Colonic mucosa (tissue), 4 donors: ENCODE results near the gene ZBP1. TPM values are rescaled to one million over a fixed set of nuclear protein-coding genes. Genes with fewer than 3 reads are reported as not detected.

Experiments
- DNase-seq: peaks from one replicate; pipeline ENCODE4 v3.0.0-alpha.2; 2020
- H3K27ac ChIP-seq: fragments of 200-600 bp; one replicate; pipeline ENCODE4 v1.8.0; 2021
- H3K27me3 ChIP-seq: fragments of 200-600 bp; one replicate; pipeline ENCODE4 v1.8.0; 2021
- H3K36me3 ChIP-seq: fragments of 200-600 bp; one replicate; pipeline ENCODE4 v1.8.0; 2021
- H3K4me1 ChIP-seq: fragments of 200-600 bp; one replicate; pipeline ENCODE4 v1.8.0; 2021; ENCODE audit warnings: mild to moderate bottlenecking
- H3K4me3 ChIP-seq: fragments of 200-600 bp; one replicate; pipeline ENCODE4 v1.8.0; 2021
- H3K9ac ChIP-seq, 2 donors: one replicate each; pipeline ENCODE4 v1.7.0; 2013; ENCODE audit warnings: control low read depth in 2 of 2, low read depth in 2 of 2, low read length in 2 of 2
- H3K9me3 ChIP-seq: fragments of 200-600 bp; one replicate; pipeline ENCODE4 v1.8.0; 2021
- intact Hi-C: fragments of 100-400 bp; cut with DNase I; formaldehyde crosslinking; loops from one replicate; pipeline ENCODE4 v1.14.1; 2022
- total RNA-seq, 2 donors: library from RNA; stranded (reverse); fragmentation: NEBNext Ultra II Directional in 1 of 2; extraction: Animal tissue kit (Norgen Biotek cat#: 25700) in 1 of 2; gene quantifications; one replicate each; pipeline ENCODE4 v1.2.1, GENCODE V29; 2021
- TF ChIP-seq, protein P1 (sequence below): fragments of 200-600 bp; IDR thresholded peaks from one replicate; pipeline ENCODE4 v1.8.0; 2022; ENCODE audit warnings: antibody characterized with exemption, mild to moderate bottlenecking
- donor health status: healthy.
- donor health status: DM: no; HTN: no; CAD: no.
- donor health status: DM: no; HTN: no; CAD: no.

ZBP1 gene, protein sequence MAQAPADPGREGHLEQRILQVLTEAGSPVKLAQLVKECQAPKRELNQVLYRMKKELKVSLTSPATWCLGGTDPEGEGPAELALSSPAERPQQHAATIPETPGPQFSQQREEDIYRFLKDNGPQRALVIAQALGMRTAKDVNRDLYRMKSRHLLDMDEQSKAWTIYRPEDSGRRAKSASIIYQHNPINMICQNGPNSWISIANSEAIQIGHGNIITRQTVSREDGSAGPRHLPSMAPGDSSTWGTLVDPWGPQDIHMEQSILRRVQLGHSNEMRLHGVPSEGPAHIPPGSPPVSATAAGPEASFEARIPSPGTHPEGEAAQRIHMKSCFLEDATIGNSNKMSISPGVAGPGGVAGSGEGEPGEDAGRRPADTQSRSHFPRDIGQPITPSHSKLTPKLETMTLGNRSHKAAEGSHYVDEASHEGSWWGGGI
- total RNA-seq = 1 to 10 TPM; 2.7 to 3.4 TPM

DNA sequence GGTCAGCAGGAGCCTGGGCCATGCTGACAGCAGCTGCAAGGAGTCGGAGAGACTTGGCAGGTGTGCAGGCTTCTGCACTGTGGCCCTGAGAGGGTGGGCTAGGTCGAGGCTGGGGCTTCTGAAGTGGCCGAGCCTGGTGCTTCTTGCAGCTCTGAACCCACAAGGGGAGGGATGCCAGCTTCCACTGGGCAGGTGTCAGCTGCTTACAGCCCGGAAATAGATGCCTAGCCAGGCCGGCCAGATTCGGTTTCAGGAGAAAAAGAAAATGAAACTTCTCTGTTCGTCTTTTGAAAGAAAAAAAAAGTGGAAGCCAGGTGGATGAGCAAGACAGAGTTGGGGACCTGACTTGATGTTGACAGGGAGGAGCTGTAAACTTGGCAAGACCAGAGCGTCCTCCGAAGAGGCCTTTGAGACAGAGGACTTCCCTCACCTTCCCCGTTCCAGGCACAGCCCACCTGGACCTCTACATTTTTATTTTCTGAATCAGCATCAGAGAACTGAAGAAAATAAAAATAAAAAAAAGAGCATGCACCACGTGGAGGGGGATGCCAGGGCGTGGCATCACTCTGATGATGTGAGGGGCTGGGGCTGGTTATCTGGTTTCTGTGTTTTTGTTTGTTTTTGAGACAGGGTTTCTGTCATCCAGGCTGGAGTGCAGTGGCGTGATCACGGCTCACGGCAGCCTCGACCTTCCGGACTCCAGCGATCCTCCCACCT is at the start of gene ZBP1:
Gene ZBP1 (minus strand): TSS at position 153 of the 717 bp plus-strand sequence. CDS start 131 bp downstream, at position 22.
- peak within 1 kb of the TSS; percentile 22 for H3K4me3 ChIP-seq
- peak within 1 kb of the TSS; percentile 15 to 46 for H3K9ac ChIP-seq
- DNase-seq = peak; percentile 71
- TF ChIP-seq, protein P1, sequence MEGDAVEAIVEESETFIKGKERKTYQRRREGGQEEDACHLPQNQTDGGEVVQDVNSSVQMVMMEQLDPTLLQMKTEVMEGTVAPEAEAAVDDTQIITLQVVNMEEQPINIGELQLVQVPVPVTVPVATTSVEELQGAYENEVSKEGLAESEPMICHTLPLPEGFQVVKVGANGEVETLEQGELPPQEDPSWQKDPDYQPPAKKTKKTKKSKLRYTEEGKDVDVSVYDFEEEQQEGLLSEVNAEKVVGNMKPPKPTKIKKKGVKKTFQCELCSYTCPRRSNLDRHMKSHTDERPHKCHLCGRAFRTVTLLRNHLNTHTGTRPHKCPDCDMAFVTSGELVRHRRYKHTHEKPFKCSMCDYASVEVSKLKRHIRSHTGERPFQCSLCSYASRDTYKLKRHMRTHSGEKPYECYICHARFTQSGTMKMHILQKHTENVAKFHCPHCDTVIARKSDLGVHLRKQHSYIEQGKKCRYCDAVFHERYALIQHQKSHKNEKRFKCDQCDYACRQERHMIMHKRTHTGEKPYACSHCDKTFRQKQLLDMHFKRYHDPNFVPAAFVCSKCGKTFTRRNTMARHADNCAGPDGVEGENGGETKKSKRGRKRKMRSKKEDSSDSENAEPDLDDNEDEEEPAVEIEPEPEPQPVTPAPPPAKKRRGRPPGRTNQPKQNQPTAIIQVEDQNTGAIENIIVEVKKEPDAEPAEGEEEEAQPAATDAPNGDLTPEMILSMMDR = no peak
- peak within 1 kb of the TSS; percentile 73 for H3K27ac ChIP-seq
- H3K36me3 ChIP-seq = no peaks in the 10 kb centered on the region
- H3K4me1 ChIP-seq = no peaks in the 10 kb centered on the region
- H3K27me3 ChIP-seq = no peaks in the 10 kb centered on the region
- no peaks in the 10 kb centered on the region for H3K9me3 ChIP-seq
- intact Hi-C loops = no loop called here

DNA sequence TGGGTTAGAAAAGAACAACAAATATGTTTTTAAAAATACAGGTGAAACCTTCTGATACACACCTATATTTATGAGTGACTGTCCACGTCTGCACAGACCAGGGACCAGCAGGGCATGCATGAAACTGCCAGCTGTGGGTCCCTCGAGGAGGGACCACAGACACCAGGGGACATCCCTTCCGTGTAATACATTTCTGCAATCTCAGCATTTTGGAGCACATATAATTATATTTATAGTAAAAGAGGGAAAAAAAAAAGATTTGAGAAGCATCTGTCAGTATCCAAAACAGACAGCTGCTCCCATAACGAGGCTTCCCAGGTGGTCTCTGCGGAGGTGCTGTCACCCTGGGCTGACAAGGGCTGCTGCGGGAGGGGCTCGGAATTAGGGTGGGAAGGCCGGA is 49.4 kb upstream of the ZBP1 start:
- no peaks in the 10 kb centered on the region for H3K27me3 ChIP-seq
- H3K27ac ChIP-seq = no peak overlapping the region
- no peaks in the 10 kb centered on the region for H3K36me3 ChIP-seq
- intact Hi-C loops = no loop called here
- no peak for DNase-seq
- TF ChIP-seq, protein P1 = no peak
- H3K9ac ChIP-seq = no peak overlapping the region
- no peak overlapping the region for H3K4me3 ChIP-seq
- no peaks in the 10 kb centered on the region for H3K4me1 ChIP-seq
- no peaks in the 10 kb centered on the region for H3K9me3 ChIP-seq

DNA sequence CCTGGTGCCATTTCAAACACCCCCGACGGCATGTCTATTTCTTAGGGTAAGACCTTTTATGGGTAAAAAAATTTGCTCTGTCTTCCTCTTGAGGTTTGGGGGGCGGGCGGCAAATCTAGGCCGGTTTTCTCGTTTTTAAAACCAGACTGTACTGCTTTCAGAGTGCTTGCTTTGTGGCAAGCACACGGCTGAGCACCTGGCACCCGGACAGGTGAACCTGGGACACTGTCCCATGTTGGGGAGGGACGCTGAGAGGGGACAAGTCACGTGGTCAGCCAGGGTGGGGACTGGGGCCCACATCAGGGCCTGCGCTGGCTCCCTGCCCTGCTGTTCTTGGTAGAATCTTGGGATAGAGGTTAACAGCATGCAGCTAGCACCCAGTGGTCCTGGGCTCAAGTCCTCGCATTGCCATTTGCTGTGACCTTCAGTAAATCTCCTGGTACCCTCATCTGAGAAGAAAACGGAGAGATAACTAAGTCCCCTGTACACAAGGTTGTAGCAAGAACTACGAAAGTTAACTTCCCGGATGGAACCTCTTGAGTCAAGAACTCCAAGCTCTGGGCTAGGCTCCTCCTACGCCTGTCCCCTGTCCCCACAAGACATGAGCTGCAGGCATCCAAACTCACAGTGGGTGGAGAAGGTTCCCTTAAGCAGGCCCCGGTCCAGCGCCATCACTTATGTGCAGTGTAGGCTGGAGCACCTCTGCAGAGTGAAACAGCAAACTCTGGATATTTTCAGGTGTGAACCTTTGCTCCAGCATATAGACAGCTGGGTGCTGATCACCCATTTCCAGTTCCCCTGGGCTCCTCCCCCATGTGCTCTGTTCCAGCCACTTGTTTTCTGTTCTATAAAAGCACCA is 47.9 kb upstream of the ZBP1 start:
- H3K4me1 ChIP-seq = no peaks in the 10 kb centered on the region
- no peak overlapping the region for H3K9ac ChIP-seq
- no peaks in the 10 kb centered on the region for H3K36me3 ChIP-seq
- DNase-seq = peak; percentile 60
- H3K27ac ChIP-seq = no peak overlapping the region
- no peaks in the 10 kb centered on the region for H3K27me3 ChIP-seq
- intact Hi-C loops = no loop called here
- H3K9me3 ChIP-seq = no peaks in the 10 kb centered on the region
- H3K4me3 ChIP-seq = no peak overlapping the region
- TF ChIP-seq, protein P1 = no peak

DNA sequence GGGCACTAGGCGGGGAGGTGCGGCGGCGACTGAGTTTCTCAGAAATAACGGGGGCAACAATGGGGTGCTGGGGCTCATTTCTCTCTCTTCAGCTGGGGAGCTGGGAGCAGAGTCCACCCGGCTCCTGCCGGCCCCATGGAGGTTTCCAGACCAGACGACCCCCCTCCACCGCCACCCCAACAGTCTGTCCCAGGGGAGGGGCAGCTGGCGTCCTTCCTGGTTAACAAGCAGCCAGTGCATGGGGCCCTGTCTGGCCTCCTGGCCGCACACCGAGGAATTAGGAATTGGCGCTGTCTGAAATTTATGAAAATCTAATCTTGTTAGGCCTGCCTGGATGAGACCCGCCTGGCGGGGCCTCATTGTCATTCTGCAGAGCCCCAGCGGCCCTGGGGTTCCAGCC is 47.2 kb upstream of the ZBP1 start:
- Histone ChIP-seq H3K4me3 (no peak overlapping the region), H3K36me3 (no peaks in the 10 kb centered on the region), H3K9ac (no peak overlapping the region), H3K27ac (no peak overlapping the region), H3K9me3 (no peaks in the 10 kb centered on the region), H3K27me3 (no peaks in the 10 kb centered on the region), H3K4me1 (no peaks in the 10 kb centered on the region)
- TF ChIP-seq, protein P1 = no peak
- intact Hi-C loops = no loop called here
- no peak for DNase-seq

DNA sequence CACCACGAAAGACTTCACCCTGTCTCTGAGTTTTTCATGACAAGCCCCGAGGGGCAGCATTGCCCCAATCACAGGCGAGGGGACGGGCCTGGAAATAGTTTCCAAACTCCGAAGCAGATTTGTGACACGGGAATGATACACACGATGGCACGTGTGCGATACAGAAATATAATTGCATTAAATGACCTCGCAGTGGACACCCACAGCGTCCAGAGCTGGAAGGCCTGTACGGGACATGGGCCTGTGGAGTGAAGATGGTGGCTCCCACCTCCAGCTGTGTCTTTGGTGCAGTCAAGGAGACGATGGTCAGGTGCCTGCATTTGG is 46.6 kb upstream of the ZBP1 start:
- no peak overlapping the region for H3K4me3 ChIP-seq
- intact Hi-C loops = no loop called here
- H3K4me1 ChIP-seq = no peaks in the 10 kb centered on the region
- no peaks in the 10 kb centered on the region for H3K9me3 ChIP-seq
- TF ChIP-seq, protein P1 = no peak
- H3K27ac ChIP-seq = no peak overlapping the region
- no peak for DNase-seq
- H3K27me3 ChIP-seq = no peaks in the 10 kb centered on the region
- H3K36me3 ChIP-seq = no peaks in the 10 kb centered on the region
- H3K9ac ChIP-seq = no peak overlapping the region
